Osteocyte (in vitro differentiated cells): ENCODE results near the gene NPAS2. TPM values are rescaled to one million over a fixed set of nuclear protein-coding genes. Genes with fewer than 3 reads are reported as not detected.

Source experiments
- DNase-seq: peaks from one replicate; pipeline ENCODE4 v3.0.0; 2021; ENCODE audit warnings: mixed read lengths; ENCODE audit not compliant: unreplicated experiment; ENCODE audit errors: extremely low spot score
- H3K27ac Mint-ChIP-seq: one replicate; pipeline ENCODE4 v1.8.0; 2021; ENCODE audit warnings: mild to moderate bottlenecking, mixed read lengths; ENCODE audit not compliant: unreplicated experiment
- H3K27me3 Mint-ChIP-seq: one replicate; pipeline ENCODE4 v1.8.0; 2021; ENCODE audit warnings: mixed read lengths; ENCODE audit not compliant: unreplicated experiment
- H3K36me3 Mint-ChIP-seq: one replicate; pipeline ENCODE4 v1.8.0; 2021; ENCODE audit warnings: mixed read lengths; ENCODE audit not compliant: unreplicated experiment
- H3K4me1 Mint-ChIP-seq: one replicate; pipeline ENCODE4 v1.8.0; 2021; ENCODE audit warnings: mixed read lengths; ENCODE audit not compliant: unreplicated experiment
- H3K4me3 Mint-ChIP-seq: one replicate; pipeline ENCODE4 v1.8.0; 2021; ENCODE audit warnings: mild to moderate bottlenecking, moderate library complexity, mixed read lengths; ENCODE audit not compliant: unreplicated experiment
- H3K9me3 Mint-ChIP-seq: one replicate; pipeline ENCODE4 v1.8.0; 2021; ENCODE audit warnings: mixed read lengths; ENCODE audit not compliant: unreplicated experiment
- CTCF ChIP-seq: fragments of 200-600 bp; sonication (generic); IDR thresholded peaks from 2 replicates; pipeline ENCODE4 v1.5.0; 2021; ENCODE audit warnings: antibody characterized with exemption, mild to moderate bottlenecking, moderate library complexity
- total RNA-seq: library from RNA; stranded (reverse); gene quantifications from 2 replicates; pipeline ENCODE4 v1.2.1, GENCODE V29; 2021

The NPAS2 gene
- total RNA-seq, 1 donor from 2014 or later: 16.6 TPM

GRCh38 chr2:100898035-100898665 is 78.2 kb downstream of the NPAS2 start:
- H3K4me3 Mint-ChIP-seq: no peak overlapping the region

GRCh38 chr2:100900156-100900795 is 80.3 kb downstream of the NPAS2 start:
- TF ChIP-seq CTCF: no peak
- no peak for DNase-seq
- H3K4me3 Mint-ChIP-seq: no peak overlapping the region
- no peaks in the 10 kb centered on the region for H3K27me3 Mint-ChIP-seq
- peaks cover 11% of the 10 kb centered on the region for H3K36me3 Mint-ChIP-seq
- H3K4me1 Mint-ChIP-seq: peaks cover 26% of the 10 kb centered on the region
- no peak overlapping the region for H3K27ac Mint-ChIP-seq
- H3K9me3 Mint-ChIP-seq: peaks cover 10% of the 10 kb centered on the region

More at GRCh38 chr2:100898035-100898665, 78.2 kb downstream of the NPAS2 start:
- H3K27ac Mint-ChIP-seq: no peak overlapping the region
- H3K9me3 Mint-ChIP-seq: peaks cover 10% of the 10 kb centered on the region
- H3K36me3 Mint-ChIP-seq: peaks cover 9% of the 10 kb centered on the region
- DNase-seq: no peak
- H3K4me1 Mint-ChIP-seq: peaks cover 10% of the 10 kb centered on the region
- no peaks in the 10 kb centered on the region for H3K27me3 Mint-ChIP-seq
- no peak for TF ChIP-seq CTCF

GRCh38 chr2:100902817-100903405 is 83.0 kb downstream of the NPAS2 start:
- Mint-ChIP-seq H3K4me1 (peaks cover 34% of the 10 kb centered on the region), H3K36me3 (peaks cover 23% of the 10 kb centered on the region)
- peak; percentile 93 for DNase-seq

GRCh38 chr2:100903534-100904258 is 83.8 kb downstream of the NPAS2 start:
- Mint-ChIP-seq H3K27me3 (peaks cover 2% of the 10 kb centered on the region), H3K4me1 (peaks cover 34% of the 10 kb centered on the region), H3K4me3 (no peak overlapping the region), H3K9me3 (peaks cover 10% of the 10 kb centered on the region), H3K36me3 (peaks cover 24% of the 10 kb centered on the region), H3K27ac (peak overlapping the region; percentile 82)
- no peak for TF ChIP-seq CTCF
- no peak for DNase-seq

More at GRCh38 chr2:100902817-100903405, 83.0 kb downstream of the NPAS2 start:
- no peaks in the 10 kb centered on the region for H3K27me3 Mint-ChIP-seq
- peak overlapping the region; percentile 82 for H3K27ac Mint-ChIP-seq
- no peak overlapping the region for H3K4me3 Mint-ChIP-seq
- H3K9me3 Mint-ChIP-seq: peaks cover 10% of the 10 kb centered on the region
- TF ChIP-seq CTCF: peak; percentile 15
